ENCODE measurements around the gene GPR142. TPM values are rescaled to one million over a fixed set of nuclear protein-coding genes. Genes with fewer than 3 reads are reported as not detected.

GPR142 gene
- total RNA-seq, 1 experiment from 2014 or later: 0.33 TPM

DNA sequence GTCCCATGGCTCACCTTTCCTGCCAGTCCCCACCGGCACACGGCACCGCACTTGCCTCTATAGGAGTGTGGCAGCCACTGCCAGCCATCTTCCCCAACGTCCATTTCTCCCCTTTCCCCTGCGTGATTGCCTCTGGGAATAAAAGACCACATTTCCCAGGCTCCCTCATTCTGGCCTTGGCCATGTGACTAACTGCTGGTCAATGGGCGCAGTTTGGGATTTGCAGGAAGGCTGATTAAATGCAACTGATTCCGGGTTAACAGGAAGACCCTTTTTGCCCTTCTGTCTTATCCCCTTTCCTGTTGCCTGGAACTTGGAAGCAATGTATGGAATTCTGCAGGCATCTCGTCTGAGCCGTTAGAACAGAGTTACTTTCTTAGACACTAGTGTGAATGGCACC lies 8.6 kb upstream of the GPR142 start:
- Histone ChIP-seq H3K18ac (ENCODE audit: insufficient read length, low read depth, low read length) (no peak overlapping the region), H3K79me2 (ENCODE audit: insufficient read depth, low read length) (no peaks in the 10 kb centered on the region), H2BK12ac (ENCODE audit: insufficient read length, low read depth, low read length) (no peak overlapping the region), H3K79me1 (ENCODE audit: insufficient read depth, low read depth, low read length, poor library complexity, severe bottlenecking) (no peaks in the 10 kb centered on the region), H4K8ac (replicated peaks; ENCODE audit: insufficient read length, low read depth, low read length) (no peak overlapping the region), H3K23ac (ENCODE audit: insufficient read length, low read depth, low read length) (no peak overlapping the region), H3T11ph (ENCODE audit: low read length) (no peak overlapping the region), H4K5ac (ENCODE audit: insufficient read length, low read depth, low read length) (no peak overlapping the region), H3K4me2 (ENCODE audit: insufficient read depth, insufficient read length, low read length) (no peak overlapping the region), H2AFZ (ENCODE audit: low read length) (no peak overlapping the region), H3K9ac (ENCODE audit: extremely low read depth, insufficient read length, low read length) (no peak overlapping the region), H3K27ac (ENCODE audit: insufficient read length, low read depth, low read length) (no peak overlapping the region), H2BK120ac (ENCODE audit: low read depth, low read length, poor library complexity, severe bottlenecking) (no peak overlapping the region), H3K56ac (ENCODE audit: insufficient read length, low read depth, low read length) (no peak overlapping the region), H3K27me3 (ENCODE audit: insufficient read depth, low read length) (no peaks in the 10 kb centered on the region; the same call in 1 of the 2 replicates), H2AK5ac (ENCODE audit: insufficient read length, low read length) (no peak overlapping the region), H2BK15ac (ENCODE audit: low read depth, low read length) (no peak overlapping the region), H3K14ac (ENCODE audit: insufficient read depth, low read length) (no peak overlapping the region), H3K9me3 (ENCODE audit: control insufficient read depth, low read depth, low read length) (no peaks in the 10 kb centered on the region), H2BK5ac (ENCODE audit: insufficient read length, low read length) (no peak overlapping the region), H3K4ac (ENCODE audit: low read depth, low read length) (no peak overlapping the region), H4K20me1 (ENCODE audit: control insufficient read depth, insufficient read depth, insufficient read length) (no peaks in the 10 kb centered on the region), H3K4me1 (ENCODE audit: insufficient read depth, low read length) (peaks cover 2% of the 10 kb centered on the region; the same call in 1 of the 2 replicates), H2BK20ac (ENCODE audit: low read depth, low read length, poor library complexity, severe bottlenecking) (no peak overlapping the region), H3K23me2 (ENCODE audit: insufficient read length, low read depth, low read length, poor library complexity, severe bottlenecking) (peaks cover 3% of the 10 kb centered on the region), H4K91ac (ENCODE audit: insufficient read length, low read depth, low read length) (no peak overlapping the region)
- TF ChIP-seq, protein P1, sequence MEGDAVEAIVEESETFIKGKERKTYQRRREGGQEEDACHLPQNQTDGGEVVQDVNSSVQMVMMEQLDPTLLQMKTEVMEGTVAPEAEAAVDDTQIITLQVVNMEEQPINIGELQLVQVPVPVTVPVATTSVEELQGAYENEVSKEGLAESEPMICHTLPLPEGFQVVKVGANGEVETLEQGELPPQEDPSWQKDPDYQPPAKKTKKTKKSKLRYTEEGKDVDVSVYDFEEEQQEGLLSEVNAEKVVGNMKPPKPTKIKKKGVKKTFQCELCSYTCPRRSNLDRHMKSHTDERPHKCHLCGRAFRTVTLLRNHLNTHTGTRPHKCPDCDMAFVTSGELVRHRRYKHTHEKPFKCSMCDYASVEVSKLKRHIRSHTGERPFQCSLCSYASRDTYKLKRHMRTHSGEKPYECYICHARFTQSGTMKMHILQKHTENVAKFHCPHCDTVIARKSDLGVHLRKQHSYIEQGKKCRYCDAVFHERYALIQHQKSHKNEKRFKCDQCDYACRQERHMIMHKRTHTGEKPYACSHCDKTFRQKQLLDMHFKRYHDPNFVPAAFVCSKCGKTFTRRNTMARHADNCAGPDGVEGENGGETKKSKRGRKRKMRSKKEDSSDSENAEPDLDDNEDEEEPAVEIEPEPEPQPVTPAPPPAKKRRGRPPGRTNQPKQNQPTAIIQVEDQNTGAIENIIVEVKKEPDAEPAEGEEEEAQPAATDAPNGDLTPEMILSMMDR (conservative IDR thresholded peaks at IDR 0.05): no peak
- WGBS (ENCODE audit: extremely low coverage, insufficient read length, low lambda C conversion rate): no CpG with 5 or more reads among the region's 9 CpGs
- peaks cover 18 to 43% of the 10 kb centered on the region in 2 experiments for H3K4me1 Mint-ChIP-seq
- DNase-seq: no peak
- H3K27ac Mint-ChIP-seq: no peak overlapping the region; a peak in 1 of 7 replicates
- H3K9me3 Mint-ChIP-seq: no peaks in the 10 kb centered on the region; a peak in 1 of 5 replicates
- peak overlapping the region in 1 of 2 experiments; percentile 18; a peak in 1 of 5 replicates for H3K4me3 Mint-ChIP-seq
- H3K27me3 Mint-ChIP-seq (ENCODE audit: low read depth): peaks cover 79% of the 10 kb centered on the region
- peaks cover 0 to 9% (median 7%) of the 10 kb centered on the region in 3 experiments; a peak in 4 of 7 replicates for H3K36me3 Mint-ChIP-seq (ENCODE audit: insufficient read depth in 1 of 3, low read depth in 3 of 3)
